PC-3 (cell line): ENCODE results near the gene ATG4D.

Experiments used
- EZH2 ChIP-seq: fragments of 300-600 bp; sonication (generic); IDR thresholded peaks from one replicate; pipeline ENCODE4 v1.6.1; 2017; ENCODE audit warnings: antibody characterized with exemption, mild to moderate bottlenecking, low read length; ENCODE audit not compliant: unreplicated experiment
- TF ChIP-seq, protein P1 (sequence below): fragments of 300-600 bp; sonication (generic); conservative IDR thresholded peaks from 2 replicates; pipeline ENCODE4 v1.5.1; 2017; ENCODE audit warnings: antibody characterized with exemption, low read depth, mild to moderate bottlenecking, low read length

DNA sequence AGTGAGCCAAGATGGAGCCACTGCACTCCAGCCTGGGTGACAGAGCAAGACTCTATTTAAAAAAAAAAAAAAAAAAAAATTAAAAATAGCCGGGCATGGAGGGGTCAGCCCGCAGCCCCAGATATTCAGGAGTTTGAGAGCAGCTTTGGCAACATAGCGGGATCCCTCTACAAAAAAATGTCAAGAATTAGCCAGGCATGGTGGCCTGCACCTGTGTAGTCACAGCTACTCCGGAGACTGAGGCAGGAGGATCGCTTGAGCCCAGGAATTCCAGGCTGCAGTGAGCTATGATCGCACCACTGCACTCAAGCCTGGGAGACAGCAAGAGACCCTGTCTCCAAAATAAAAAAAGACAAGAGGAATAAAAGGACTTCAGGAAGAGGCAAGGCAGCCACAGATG lies 42.7 kb downstream of the ATG4D start:
- TF ChIP-seq, protein P1, sequence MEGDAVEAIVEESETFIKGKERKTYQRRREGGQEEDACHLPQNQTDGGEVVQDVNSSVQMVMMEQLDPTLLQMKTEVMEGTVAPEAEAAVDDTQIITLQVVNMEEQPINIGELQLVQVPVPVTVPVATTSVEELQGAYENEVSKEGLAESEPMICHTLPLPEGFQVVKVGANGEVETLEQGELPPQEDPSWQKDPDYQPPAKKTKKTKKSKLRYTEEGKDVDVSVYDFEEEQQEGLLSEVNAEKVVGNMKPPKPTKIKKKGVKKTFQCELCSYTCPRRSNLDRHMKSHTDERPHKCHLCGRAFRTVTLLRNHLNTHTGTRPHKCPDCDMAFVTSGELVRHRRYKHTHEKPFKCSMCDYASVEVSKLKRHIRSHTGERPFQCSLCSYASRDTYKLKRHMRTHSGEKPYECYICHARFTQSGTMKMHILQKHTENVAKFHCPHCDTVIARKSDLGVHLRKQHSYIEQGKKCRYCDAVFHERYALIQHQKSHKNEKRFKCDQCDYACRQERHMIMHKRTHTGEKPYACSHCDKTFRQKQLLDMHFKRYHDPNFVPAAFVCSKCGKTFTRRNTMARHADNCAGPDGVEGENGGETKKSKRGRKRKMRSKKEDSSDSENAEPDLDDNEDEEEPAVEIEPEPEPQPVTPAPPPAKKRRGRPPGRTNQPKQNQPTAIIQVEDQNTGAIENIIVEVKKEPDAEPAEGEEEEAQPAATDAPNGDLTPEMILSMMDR = no peak
- no peak for TF ChIP-seq EZH2
